ENCODE results near the gene GATB.

Gene GATB

GRCh38 chr4:151646322-151646721 lies 114.5 kb downstream of the GATB start:
- no peak overlapping the region for H3K27ac ChIP-seq
- TF ChIP-seq CTCF (conservative IDR thresholded peaks at IDR 0.05) = no peak

GRCh38 chr4:151644622-151645021 lies 116.2 kb downstream of the GATB start:
- peak; percentile 62 for TF ChIP-seq CTCF (conservative IDR thresholded peaks at IDR 0.05)

GRCh38 chr4:151643564-151643963 lies 117.2 kb downstream of the GATB start:
- no peak overlapping the region for H3K27ac ChIP-seq
- TF ChIP-seq CTCF (conservative IDR thresholded peaks at IDR 0.05) = no peak

More at GRCh38 chr4:151644622-151645021, 116.2 kb downstream of the GATB start:
- H3K27ac ChIP-seq = no peak overlapping the region

GRCh38 chr4:151641983-151642382 lies 118.8 kb downstream of the GATB start:
- no peak for TF ChIP-seq CTCF (conservative IDR thresholded peaks at IDR 0.05)
- no peak overlapping the region for H3K27ac ChIP-seq

GRCh38 chr4:151641167-151641566 lies 119.6 kb downstream of the GATB start:
- H3K27ac ChIP-seq = no peak overlapping the region
- no peak for TF ChIP-seq CTCF (conservative IDR thresholded peaks at IDR 0.05)

GRCh38 chr4:151640381-151640780 lies 120.4 kb downstream of the GATB start:
- TF ChIP-seq CTCF (conservative IDR thresholded peaks at IDR 0.05) = no peak
- no peak overlapping the region for H3K27ac ChIP-seq

- no peak for TF ChIP-seq CTCF (conservative IDR thresholded peaks at IDR 0.05)
- no peak overlapping the region for H3K27ac ChIP-seq
Observed at GRCh38 chr4:151638295-151638858, 122.4 kb downstream of the GATB start.
